ENCODE results near the gene TMEM63A. TPM values are rescaled to one million over a fixed set of nuclear protein-coding genes. Genes with fewer than 3 reads are reported as not detected.
A peak's percentile ranks its signal among the peaks of the same experiment; 100 is the strongest.

TMEM63A gene
- total and polyA plus RNA-seq, 10 of the 15 experiments (the other 5 are each of a cell fraction or from before 2014, with no cell fraction given): 1.3 to 33.5 (median 15.2) TPM

DNA sequence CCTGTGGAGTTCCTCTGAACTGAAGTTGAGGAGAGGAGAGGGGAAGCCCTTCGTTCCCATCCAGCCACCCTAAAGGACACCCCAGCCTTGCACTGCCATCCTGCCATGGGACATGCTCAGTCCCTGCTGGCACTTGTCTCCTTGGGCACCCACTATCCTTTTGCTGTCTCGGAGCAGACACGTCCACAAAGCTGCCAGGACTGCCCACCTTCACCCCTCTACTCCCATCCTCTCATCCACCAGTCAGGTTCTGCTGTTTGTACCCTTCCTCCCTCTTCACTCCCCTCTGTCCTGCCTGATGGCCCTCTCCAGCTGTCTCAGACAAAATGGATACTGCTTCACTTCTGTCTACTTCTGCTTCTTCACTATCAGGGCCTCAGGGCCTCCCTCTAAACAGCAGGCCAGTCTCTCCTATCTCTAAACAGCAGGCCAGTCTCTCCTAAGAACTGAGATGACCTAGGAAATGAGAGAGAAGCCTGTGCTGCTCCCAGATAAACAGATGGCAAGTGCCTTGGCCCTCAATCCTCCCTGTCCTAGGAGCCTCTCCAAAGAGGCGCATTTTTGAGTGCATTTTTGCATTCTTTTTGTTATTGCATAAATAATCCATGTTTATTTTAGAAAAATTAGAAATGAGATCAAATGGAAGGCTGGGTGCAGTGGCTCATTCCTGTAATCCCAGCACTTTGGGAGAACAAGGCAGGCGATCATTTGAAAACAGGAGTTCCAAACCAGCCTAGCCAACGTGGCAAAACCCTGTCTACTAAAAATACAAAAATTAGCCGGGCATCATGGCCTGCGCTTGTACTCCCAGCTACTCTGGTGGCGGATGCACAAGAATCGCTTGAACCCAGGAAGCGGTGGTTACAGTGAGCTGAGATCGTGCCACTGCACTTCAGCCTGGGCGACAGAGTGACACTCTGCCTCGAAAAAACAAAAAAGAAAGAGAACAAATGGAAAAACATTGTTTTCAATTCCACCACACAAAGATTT, 46.3 kb upstream of the TMEM63A start:
- ChIA-PET CTCF (interaction anchor here (1.1 kb wide), 1 partner anchor 17 kb away, joined by 3 read pairs; no protein-coding TSS in a partner anchor), RAD21 (ENCODE audit: unreplicated experiment) (no interaction called here), SMC1A (ENCODE audit: uncharacterized antibody, unreplicated experiment) (no interaction called here), POLR2A (no interaction called here)
- Histone ChIP-seq H3K4me1 (ENCODE audit: control insufficient read depth, insufficient read depth, low read length) (no peaks in the 10 kb centered on the region), H3K79me2 (ENCODE audit: control insufficient read depth, insufficient read depth, low read length) (peaks cover 6% of the 10 kb centered on the region), H3K36me3 (ENCODE audit: control insufficient read depth in 2 of 2, insufficient read depth in 2 of 2, low read length in 1 of 2) (no peaks in the 10 kb centered on the region), H3K9me3 (replicated peaks; ENCODE audit: control insufficient read depth, insufficient read depth, low read length) (no peaks in the 10 kb centered on the region), H3K27ac (ENCODE audit: control insufficient read depth, insufficient read depth) (no peak overlapping the region), H3K4me3 (no peak overlapping the region), H3K27me3 (replicated peaks in 1 of 2; ENCODE audit: control insufficient read depth in 2 of 2, insufficient read depth in 2 of 2, low read length in 1 of 2) (no peaks in the 10 kb centered on the region), H3K4me2 (ENCODE audit: control insufficient read depth, insufficient read depth) (no peak overlapping the region), H2AFZ (ENCODE audit: control insufficient read depth, low read depth, low read length) (peak overlapping the region; percentile 48), H4K20me1 (ENCODE audit: control insufficient read depth, insufficient read depth) (no peaks in the 10 kb centered on the region), H3K9ac (ENCODE audit: control insufficient read depth, insufficient read depth, low read length) (no peak overlapping the region)
- no TSS peak for BruUV-seq (replicated peaks)
- FAIRE-seq (no peak), ATAC-seq (no peak), DNase-seq (ENCODE audit: low read depth, low spot score) (no peak)
- in situ Hi-C loops (cut with MboI): no loop called here
- TF ChIP-seq NFYA (IDR thresholded peaks at IDR 0.05; ENCODE audit: borderline replicate concordance, low read depth, low read length): no peak
- TF ChIP-seq, protein P1, sequence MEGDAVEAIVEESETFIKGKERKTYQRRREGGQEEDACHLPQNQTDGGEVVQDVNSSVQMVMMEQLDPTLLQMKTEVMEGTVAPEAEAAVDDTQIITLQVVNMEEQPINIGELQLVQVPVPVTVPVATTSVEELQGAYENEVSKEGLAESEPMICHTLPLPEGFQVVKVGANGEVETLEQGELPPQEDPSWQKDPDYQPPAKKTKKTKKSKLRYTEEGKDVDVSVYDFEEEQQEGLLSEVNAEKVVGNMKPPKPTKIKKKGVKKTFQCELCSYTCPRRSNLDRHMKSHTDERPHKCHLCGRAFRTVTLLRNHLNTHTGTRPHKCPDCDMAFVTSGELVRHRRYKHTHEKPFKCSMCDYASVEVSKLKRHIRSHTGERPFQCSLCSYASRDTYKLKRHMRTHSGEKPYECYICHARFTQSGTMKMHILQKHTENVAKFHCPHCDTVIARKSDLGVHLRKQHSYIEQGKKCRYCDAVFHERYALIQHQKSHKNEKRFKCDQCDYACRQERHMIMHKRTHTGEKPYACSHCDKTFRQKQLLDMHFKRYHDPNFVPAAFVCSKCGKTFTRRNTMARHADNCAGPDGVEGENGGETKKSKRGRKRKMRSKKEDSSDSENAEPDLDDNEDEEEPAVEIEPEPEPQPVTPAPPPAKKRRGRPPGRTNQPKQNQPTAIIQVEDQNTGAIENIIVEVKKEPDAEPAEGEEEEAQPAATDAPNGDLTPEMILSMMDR (IDR thresholded peaks at IDR 0.05 in 2 of 3, conservative IDR thresholded peaks at IDR 0.05 in 1 of 3; ENCODE audit: control insufficient read depth in 2 of 3, extremely low read depth in 1 of 3, insufficient read depth in 1 of 3, low read depth in 3 of 3, low read length in 3 of 3): no peak
- no peak for TF ChIP-seq MTA2 (IDR thresholded peaks at IDR 0.05; ENCODE audit: low read depth)
- TF ChIP-seq ZNF24 (IDR thresholded peaks at IDR 0.05): no peak
- TF ChIP-seq TCF7 (IDR thresholded peaks at IDR 0.05; ENCODE audit: borderline replicate concordance): no peak
- TF ChIP-seq NFIC (IDR thresholded peaks at IDR 0.05; ENCODE audit: low read depth, low read length): no peak
- no peak for TF ChIP-seq SUPT20H (IDR thresholded peaks at IDR 0.05; ENCODE audit: borderline replicate concordance, control insufficient read depth, low read depth, low read length)
- no peak for TF ChIP-seq IRF4 (IDR thresholded peaks at IDR 0.05; ENCODE audit: low read depth, low read length)
- no peak for TF ChIP-seq KDM1A (IDR thresholded peaks at IDR 0.05; ENCODE audit: borderline replicate concordance)
- TF ChIP-seq BHLHE40 (IDR thresholded peaks at IDR 0.05; ENCODE audit: borderline replicate concordance in 1 of 2, low read depth in 2 of 2, low read length in 1 of 2): no peak
- TF ChIP-seq PAX8 (IDR thresholded peaks at IDR 0.05): no peak
- TF ChIP-seq, protein P2, sequence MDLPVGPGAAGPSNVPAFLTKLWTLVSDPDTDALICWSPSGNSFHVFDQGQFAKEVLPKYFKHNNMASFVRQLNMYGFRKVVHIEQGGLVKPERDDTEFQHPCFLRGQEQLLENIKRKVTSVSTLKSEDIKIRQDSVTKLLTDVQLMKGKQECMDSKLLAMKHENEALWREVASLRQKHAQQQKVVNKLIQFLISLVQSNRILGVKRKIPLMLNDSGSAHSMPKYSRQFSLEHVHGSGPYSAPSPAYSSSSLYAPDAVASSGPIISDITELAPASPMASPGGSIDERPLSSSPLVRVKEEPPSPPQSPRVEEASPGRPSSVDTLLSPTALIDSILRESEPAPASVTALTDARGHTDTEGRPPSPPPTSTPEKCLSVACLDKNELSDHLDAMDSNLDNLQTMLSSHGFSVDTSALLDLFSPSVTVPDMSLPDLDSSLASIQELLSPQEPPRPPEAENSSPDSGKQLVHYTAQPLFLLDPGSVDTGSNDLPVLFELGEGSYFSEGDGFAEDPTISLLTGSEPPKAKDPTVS (IDR thresholded peaks at IDR 0.05; ENCODE audit: low read depth, low read length): no peak
- TF ChIP-seq, protein P3, sequence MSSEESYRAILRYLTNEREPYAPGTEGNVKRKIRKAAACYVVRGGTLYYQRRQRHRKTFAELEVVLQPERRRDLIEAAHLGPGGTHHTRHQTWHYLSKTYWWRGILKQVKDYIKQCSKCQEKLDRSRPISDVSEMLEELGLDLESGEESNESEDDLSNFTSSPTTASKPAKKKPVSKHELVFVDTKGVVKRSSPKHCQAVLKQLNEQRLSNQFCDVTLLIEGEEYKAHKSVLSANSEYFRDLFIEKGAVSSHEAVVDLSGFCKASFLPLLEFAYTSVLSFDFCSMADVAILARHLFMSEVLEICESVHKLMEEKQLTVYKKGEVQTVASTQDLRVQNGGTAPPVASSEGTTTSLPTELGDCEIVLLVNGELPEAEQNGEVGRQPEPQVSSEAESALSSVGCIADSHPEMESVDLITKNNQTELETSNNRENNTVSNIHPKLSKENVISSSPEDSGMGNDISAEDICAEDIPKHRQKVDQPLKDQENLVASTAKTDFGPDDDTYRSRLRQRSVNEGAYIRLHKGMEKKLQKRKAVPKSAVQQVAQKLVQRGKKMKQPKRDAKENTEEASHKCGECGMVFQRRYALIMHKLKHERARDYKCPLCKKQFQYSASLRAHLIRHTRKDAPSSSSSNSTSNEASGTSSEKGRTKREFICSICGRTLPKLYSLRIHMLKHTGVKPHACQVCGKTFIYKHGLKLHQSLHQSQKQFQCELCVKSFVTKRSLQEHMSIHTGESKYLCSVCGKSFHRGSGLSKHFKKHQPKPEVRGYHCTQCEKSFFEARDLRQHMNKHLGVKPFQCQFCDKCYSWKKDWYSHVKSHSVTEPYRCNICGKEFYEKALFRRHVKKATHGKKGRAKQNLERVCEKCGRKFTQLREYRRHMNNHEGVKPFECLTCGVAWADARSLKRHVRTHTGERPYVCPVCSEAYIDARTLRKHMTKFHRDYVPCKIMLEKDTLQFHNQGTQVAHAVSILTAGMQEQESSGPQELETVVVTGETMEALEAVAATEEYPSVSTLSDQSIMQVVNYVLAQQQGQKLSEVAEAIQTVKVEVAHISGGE (CRISPR knock-in tag; IDR thresholded peaks at IDR 0.05): no peak
- no peak for TF ChIP-seq EGR1 (IDR thresholded peaks at IDR 0.05; ENCODE audit: borderline replicate concordance in 1 of 2, low read depth in 2 of 2, low read length in 2 of 2)
- intact Hi-C loops (cut with micrococcal nuclease; ENCODE audit: unreplicated experiment): no loop called here
- 74% methylated on average over 14 of the region's 14 CpGs for WGBS (ENCODE audit: insufficient coverage, insufficient replicate concordance, low lambda C conversion rate, missing lambda C conversion rate)
